ENCODE data around the gene STIM2. TPM values are rescaled to one million over a fixed set of nuclear protein-coding genes. Genes with fewer than 3 reads are reported as not detected.

STIM2 gene
- total and polyA plus RNA-seq, 9 of the 15 experiments (the other 6 are each of a cell fraction or from before 2014, with no cell fraction given): 7.2 to 26.8 (median 15.4) TPM

- Histone ChIP-seq H3K36me3 (ENCODE audit: control insufficient read depth, insufficient read depth, low read length) (no peaks in the 10 kb centered on the region), H3K4me2 (ENCODE audit: insufficient read depth, low read length) (no peak overlapping the region), H3K9ac (ENCODE audit: insufficient read depth in 1 of 2, low read depth in 2 of 2, low read length in 2 of 2) (no peak overlapping the region), H3K9me3 (replicated peaks; ENCODE audit: control insufficient read depth, insufficient read depth, low read depth, low read length) (no peaks in the 10 kb centered on the region), H3K27ac (ENCODE audit: extremely low read depth, low read depth, low read length) (no peak overlapping the region), H3K27me3 (ENCODE audit: control insufficient read depth in 2 of 2, insufficient read depth in 2 of 2, low read length in 2 of 2) (no peaks in the 10 kb centered on the region), H3K4me3 (no peak overlapping the region), H2AFZ (ENCODE audit: low read depth, low read length) (no peak overlapping the region), H3K79me2 (ENCODE audit: control insufficient read depth, insufficient read depth, low read length) (peaks cover 37% of the 10 kb centered on the region), H3K9me1 (ENCODE audit: control insufficient read depth, insufficient read depth, low read length) (no peaks in the 10 kb centered on the region), H4K20me1 (replicated peaks; ENCODE audit: control insufficient read depth, insufficient read depth, low read length) (peaks cover 3% of the 10 kb centered on the region; the same call in 1 of the 2 replicates), H3K4me1 (replicated peaks in 1 of 2; ENCODE audit: control insufficient read depth in 2 of 2, insufficient read depth in 2 of 2, low read length in 2 of 2) (peaks cover 15% of the 10 kb centered on the region in 2 experiments; a peak in 4 of 5 replicates)
- no peak; the same call in 2 of the 3 replicates for ATAC-seq
- in situ Hi-C loops (cut with MboI): no loop called here
- intact Hi-C loops (cut with micrococcal nuclease): loop anchor here (10.0 kb wide), 1 partner anchor 411 kb away; no protein-coding TSS in a partner anchor
- no TSS peak for BruUV-seq (replicated peaks)
- ChIA-PET CTCF (ENCODE audit: low intra/inter-chr PET ratio) (no interaction called here), POLR2A (interaction anchor here (1.0 to 3.4 kb wide), 2 partner anchors 9 to 536 kb away, joined by 3 to 14 read pairs; no protein-coding TSS in a partner anchor)
- DNase-seq (ENCODE audit: extremely low read depth in 1 of 4, low spot score in 3 of 4): no peak
- 46% methylated on average over 1 of the region's 1 CpG for WGBS (ENCODE audit: insufficient coverage, low coverage, missing lambda C conversion rate)
- TF ChIP-seq HMBOX1 (IDR thresholded peaks at IDR 0.05) (peak; percentile 61; the same call in 1 of the 2 replicates), ZNF766 (CRISPR knock-in tag; conservative IDR thresholded peaks at IDR 0.05) (0 out of 2 replicates have a peak, but pooled peaks have one; percentile 21), ZNF707 (CRISPR knock-in tag; conservative IDR thresholded peaks at IDR 0.05) (no peak)
- FAIRE-seq: no peak
Observed at GRCh38 chr4:26866203-26866602, 5.6 kb downstream of the STIM2 start.

- H2AFZ ChIP-seq (ENCODE audit: low read depth, low read length): no peak overlapping the region
- no TSS peak for BruUV-seq (replicated peaks)
- in situ Hi-C loops (cut with MboI): no loop called here
- H3K4me2 ChIP-seq (ENCODE audit: insufficient read depth, low read length): no peak overlapping the region
- no peak overlapping the region for H3K9ac ChIP-seq (ENCODE audit: insufficient read depth in 1 of 2, low read depth in 2 of 2, low read length in 2 of 2)
- ATAC-seq (no peak), DNase-seq (ENCODE audit: extremely low read depth in 1 of 4, low spot score in 3 of 4) (no peak), FAIRE-seq (no peak)
- ChIA-PET POLR2A (interaction anchor here (1.0 to 3.4 kb wide), 2 partner anchors 8 to 536 kb away, joined by 3 to 14 read pairs; no protein-coding TSS in a partner anchor), CTCF (ENCODE audit: low intra/inter-chr PET ratio) (no interaction called here)
- peaks cover 32% of the 10 kb centered on the region for H3K79me2 ChIP-seq (ENCODE audit: control insufficient read depth, insufficient read depth, low read length)
- no peak overlapping the region for H3K27ac ChIP-seq (ENCODE audit: extremely low read depth, low read depth, low read length)
- peaks cover 2% of the 10 kb centered on the region; the same call in 1 of the 2 replicates for H4K20me1 ChIP-seq (replicated peaks; ENCODE audit: control insufficient read depth, insufficient read depth, low read length)
- 18% methylated on average over 2 of the region's 2 CpGs for WGBS (ENCODE audit: insufficient coverage, low coverage, missing lambda C conversion rate)
- no peaks in the 10 kb centered on the region for H3K9me3 ChIP-seq (replicated peaks; ENCODE audit: control insufficient read depth, insufficient read depth, low read depth, low read length)
- intact Hi-C loops (cut with micrococcal nuclease): loop anchor here (10.0 kb wide), 1 partner anchor 412 kb away; no protein-coding TSS in a partner anchor
- no peak overlapping the region for H3K4me3 ChIP-seq
- H3K9me1 ChIP-seq (ENCODE audit: control insufficient read depth, insufficient read depth, low read length): no peaks in the 10 kb centered on the region
- H3K27me3 ChIP-seq (ENCODE audit: control insufficient read depth in 2 of 2, insufficient read depth in 2 of 2, low read length in 2 of 2): no peaks in the 10 kb centered on the region
- H3K4me1 ChIP-seq (replicated peaks in 1 of 2; ENCODE audit: control insufficient read depth in 2 of 2, insufficient read depth in 2 of 2, low read length in 2 of 2): peaks cover 12 to 15% of the 10 kb centered on the region in 2 experiments; a peak in 4 of 5 replicates
- no peaks in the 10 kb centered on the region for H3K36me3 ChIP-seq (ENCODE audit: control insufficient read depth, insufficient read depth, low read length)
- TF ChIP-seq ZNF282 (CRISPR knock-in tag; IDR thresholded peaks at IDR 0.05) (no peak), ZNF318 (IDR thresholded peaks at IDR 0.05; ENCODE audit: borderline replicate concordance in 1 of 2, low read depth in 1 of 2) (no peak)
Observed at GRCh38 chr4:26866781-26867180, 6.1 kb downstream of the STIM2 start.

Data from K562 (cell line).